Stimulated activated CD8-positive, alpha-beta memory T cell treated with anti-CD3 and anti-CD28 coated beads, Interleukin-15, amount 100 ng/mL, for 24 hours (primary cell): ENCODE data around the gene ACOT8.
"Not testable (repeated sequence)": the region's sequence is repeated elsewhere in the genome, so short reads cannot be mapped to it uniquely, and the experiment has no call there.

ENCODE experiments used
- DNase-seq: peaks from one replicate; pipeline ENCODE4 v3.0.0-alpha.2; 2020; ENCODE audit warnings: low read depth

The ACOT8 gene

DNA sequence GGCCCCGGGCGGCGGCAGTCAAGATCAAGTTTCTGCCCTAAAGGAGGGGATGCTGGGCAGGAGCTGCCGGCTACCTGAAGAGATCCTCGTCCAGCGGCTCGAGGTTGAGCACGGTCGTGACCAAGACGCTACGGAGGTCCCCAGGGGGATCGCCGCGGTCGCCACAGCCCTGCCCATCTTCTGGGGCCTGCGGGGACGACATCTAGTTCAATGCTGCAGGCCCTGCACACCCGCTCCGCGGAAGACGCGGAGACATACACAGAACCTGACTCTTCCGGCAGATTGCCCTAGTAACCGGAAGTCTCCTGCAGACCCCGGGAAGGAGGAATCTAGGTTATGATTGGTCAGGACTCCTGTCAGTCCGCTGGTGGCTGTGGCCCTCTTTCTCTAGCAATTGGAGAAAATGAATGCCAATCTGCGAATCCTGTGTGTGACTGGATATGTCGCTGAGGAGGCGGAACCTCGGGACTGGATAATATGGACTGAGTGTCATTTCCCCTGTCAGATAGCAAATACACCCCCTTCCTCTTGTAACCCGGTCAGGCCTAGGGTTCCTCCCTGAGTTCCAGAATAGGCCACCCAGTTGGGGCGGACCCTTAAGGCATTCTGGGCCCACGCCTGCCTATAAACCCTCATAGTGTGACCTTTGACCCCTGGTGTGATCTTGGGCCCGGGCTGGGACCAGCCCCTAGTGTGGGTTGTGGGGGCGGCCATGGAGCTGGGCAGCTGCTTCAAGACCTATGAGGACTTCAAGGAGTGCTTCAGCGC, at the start of gene ACOT8, which contains the start of gene ZSWIM3:
Gene ACOT8 (minus strand): TSS at position 279 of the 768 bp plus-strand sequence. CDS start 77 bp downstream, at position 202.
Gene ZSWIM3 (plus strand): TSS at position 501 of the 768 bp plus-strand sequence. CDS start 212 bp downstream, at position 713.
- DNase-seq, result peak; percentile 52

DNA sequence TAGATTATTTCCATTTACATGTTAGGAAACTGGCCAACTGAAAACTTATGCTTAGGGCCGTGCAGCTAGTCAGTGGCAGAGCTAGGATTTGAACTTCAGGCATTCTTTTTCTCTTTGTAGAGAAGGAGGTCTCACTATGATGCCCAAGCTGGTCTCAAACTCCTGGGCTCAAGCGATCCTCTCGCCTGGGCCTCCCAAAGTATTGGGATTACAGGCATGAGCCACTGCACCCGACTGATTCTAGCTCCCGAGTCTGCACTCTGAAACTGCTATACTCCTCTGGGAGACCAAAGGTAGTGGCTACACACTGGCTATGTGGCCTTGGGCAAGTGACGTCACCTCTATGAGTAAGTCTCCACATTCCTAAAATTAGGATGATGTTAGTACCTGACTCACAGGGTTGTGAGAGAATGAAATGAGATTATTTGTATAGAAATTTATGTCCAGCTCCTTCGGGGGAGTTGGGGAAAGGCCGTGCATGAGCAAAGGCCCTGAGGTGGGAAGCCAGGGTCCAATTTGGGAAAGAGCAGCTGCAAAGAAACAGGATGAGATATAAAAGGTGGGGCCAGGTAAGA, 48.4 kb upstream of the ACOT8 start:
- DNase-seq, result no peak

DNA sequence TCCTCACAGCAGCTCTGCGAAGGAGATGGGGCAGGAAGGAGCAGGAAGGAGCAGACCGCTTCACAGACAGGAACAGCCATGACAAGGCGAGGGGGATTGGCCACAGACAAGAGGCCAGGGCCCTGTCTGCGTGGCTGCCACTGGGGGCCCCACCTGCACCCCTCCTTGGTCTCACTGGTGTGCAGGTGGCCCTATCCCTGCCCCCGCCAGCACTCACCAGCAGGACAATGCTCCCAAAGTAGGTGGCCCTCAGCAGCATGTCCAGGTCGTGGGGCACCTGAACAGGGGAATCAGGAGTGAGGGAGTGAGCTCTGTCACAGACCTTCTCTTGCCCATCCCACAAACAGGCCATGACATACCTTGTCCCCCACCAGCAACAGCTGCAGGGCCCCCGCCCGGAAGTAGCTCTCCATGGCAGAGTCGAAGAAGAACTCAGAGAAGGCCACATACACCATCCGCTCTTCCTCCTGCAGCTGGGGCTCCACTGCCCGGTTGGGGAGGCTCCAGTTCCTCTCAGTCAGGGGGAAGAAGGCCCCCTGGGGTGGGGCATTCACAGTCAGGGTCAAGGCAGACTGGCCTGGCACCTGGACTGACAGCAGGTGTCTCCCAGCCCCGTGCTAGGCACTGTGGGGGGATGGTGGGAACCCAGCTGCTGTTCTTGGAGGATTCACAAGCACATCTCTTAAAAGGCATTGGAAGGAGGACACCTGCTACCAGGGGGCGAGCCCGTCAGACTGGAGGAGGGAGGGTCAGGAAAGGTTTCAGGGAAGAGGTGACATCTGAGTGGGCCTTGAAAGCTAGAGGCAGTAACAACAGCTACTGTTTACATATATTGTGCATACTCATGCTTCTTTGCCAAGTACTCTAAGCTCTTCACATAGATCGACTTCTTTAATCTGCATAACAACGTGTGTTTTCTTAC, 47.7 kb upstream of the ACOT8 start:
- DNase-seq, result no peak

DNA sequence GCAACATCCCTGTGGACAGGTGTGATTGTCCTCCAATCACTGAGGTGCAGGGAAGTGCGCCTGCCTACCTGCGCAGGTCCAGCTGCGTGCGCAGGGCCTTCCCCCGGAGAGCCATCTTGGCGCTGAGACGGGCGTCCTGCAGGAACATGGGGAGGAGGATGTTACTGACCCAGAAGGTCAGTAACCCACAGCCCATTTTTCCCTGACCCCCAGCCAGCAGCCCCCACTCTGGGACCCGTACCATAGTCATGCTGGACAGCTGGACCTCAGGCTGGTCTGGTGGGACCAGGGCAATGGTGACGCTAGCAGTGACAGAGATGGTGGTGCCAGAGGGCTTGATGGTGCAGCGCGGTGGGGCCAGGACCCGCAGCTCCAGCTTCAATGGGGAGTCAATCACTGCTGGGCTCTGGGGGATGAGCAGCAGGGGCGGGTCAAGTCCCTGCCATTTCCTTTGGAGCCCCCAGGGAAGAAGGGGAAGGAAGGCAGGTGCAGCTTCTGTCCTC, 45.1 kb upstream of the ACOT8 start:
- no peak for DNase-seq

DNA sequence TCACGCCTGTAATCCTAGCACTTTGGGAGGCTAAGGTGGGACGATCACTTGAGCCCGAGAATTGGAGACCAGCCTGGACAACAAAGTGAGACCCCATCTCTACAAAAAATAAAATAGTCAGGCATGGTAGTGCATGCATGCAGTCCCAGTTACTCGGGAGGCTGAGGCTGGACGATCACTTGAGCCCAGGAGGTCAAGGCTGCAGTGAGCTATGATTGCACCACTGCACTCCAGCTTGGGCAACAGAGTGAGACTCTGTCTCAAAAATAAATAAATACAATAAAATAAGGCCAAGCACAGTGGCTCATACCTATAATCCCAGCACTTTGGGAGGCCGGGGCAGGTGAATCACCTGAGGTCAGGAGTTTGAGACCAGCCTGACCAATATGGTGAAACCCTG, 44.1 kb upstream of the ACOT8 start:
- DNase-seq, result not testable (repeated sequence)

DNA sequence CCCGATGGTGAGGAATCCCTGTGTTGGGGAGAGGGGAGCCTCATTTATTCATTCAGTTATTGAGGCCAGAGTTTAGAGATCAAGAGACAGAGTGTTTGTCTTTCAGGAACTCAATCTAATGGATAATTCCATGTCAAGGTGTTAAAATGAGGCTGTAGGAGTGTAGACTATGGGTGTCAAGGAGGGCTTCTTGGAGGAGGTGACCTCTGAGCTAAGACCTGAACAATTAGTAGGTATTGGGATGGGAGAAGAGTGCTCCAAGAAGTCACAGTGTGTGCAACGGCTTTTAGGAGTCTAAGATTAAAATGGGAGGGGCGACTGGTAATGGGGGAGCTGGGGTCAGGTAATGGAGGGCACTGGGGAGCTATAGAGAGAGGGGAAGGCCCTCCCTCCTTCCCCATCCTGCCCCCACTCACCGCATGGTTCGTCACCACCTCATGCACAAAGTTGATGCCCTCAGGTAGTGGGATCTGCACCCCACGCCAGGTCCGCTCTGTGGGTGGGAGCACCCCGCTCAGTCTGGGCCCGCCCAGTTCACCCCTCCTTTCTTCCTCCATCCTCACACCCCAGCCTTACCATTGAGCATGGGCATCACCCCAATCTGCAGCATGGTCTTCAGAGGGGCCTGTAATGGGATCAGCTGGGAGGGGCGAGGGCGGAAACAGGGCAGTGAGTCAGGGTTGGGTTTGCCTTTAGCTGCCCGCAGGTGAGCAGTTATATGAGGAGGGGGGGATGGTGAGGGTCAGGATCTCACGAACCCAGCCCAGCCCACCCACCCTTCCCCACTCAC, 42.0 kb upstream of the ACOT8 start:
- DNase-seq, result no peak

DNA sequence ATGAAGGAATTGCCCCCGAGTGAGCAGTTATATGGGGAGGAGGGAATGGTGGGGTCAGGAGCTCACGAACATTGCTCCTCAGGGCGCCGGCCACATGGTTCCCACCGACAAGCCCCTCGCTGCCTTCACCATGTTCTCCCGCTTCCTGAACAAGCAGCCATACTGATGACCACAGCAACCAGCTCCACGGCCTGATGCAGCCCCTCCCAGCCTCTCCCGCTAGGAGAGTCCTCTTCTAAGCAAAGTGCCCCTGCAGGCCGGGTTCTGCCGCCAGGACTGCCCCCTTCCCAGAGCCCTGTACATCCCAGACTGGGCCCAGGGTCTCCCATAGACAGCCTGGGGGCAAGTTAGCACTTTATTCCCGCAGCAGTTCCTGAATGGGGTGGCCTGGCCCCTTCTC, 41.1 kb upstream of the ACOT8 start:
- no peak for DNase-seq

DNA sequence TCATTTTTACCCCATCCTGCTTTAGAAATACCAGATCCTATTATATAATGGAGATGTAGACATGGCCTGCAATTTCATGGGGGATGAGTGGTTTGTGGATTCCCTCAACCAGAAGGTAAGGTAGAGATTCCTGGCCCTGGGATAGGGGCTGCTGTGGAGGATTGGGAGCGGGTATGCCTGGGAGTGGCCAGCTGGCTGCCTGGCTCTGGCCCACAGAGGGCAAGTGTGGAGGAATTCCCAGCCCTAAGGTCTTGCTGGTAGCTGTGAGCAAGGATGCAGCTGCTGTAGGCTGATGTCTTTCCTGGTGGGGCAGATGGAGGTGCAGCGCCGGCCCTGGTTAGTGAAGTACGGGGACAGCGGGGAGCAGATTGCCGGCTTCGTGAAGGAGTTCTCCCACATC, 40.5 kb upstream of the ACOT8 start:
- DNase-seq, result no peak

DNA sequence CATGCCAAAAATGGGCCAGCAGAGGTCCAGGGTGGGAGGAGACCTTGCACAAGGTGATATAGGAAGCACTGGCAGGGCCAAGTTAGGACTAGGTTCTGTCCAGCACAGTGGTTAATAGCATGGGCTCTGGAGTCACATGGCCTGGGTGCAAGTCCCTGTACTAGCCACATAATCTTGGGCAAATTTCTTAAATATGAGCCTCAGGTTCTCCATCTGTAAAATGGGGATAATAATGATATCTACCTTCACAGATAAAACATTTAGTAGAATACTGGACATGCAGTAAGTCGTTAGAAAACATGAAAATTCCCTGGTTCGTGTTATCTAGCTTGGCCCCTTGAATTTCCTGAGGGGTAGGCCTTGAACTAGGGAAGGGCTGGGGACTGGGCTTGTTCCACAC, 40.1 kb upstream of the ACOT8 start:
- no peak for DNase-seq

DNA sequence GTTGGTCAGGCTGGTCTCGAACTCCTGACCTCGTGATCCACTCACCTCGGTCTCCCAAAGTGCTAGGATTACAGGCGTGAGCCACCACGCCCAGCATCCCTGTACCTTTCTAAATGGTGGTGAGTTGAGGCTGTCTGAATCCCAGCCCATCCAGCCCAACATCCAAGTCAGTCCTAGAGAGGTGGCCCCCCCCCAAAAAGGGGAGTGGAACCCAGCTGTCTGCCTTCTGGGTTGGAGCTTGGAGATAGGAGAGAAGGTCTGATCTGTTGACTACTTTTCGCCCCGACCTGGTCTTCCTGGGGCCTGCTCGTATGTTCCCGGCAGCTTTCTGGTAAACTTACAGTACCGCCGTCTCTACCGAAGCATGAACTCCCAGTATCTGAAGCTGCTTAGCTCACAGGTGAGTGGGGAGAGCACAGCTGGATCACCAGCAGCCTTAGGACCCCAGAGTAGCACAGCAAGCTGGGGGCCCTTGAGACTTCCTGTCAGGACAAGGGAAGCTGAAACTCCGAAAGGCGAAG, 39.5 kb upstream of the ACOT8 start:
- no peak for DNase-seq

DNA sequence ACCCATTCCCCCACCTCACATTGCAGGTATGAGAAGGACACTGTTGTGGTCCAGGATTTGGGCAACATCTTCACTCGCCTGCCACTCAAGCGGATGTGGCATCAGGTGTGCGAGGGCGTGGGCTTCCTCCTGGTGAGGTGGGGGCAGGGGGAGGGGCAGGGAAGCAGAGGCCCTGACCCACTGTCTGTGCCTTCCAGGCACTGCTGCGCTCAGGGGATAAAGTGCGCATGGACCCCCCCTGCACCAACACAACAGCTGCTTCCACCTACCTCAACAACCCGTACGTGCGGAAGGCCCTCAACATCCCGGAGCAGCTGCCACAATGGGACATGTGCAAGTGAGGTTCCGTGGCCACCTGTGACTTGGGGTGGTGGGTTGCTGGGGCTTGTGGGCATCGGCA, 37.6 kb upstream of the ACOT8 start:
- DNase-seq, result no peak

DNA sequence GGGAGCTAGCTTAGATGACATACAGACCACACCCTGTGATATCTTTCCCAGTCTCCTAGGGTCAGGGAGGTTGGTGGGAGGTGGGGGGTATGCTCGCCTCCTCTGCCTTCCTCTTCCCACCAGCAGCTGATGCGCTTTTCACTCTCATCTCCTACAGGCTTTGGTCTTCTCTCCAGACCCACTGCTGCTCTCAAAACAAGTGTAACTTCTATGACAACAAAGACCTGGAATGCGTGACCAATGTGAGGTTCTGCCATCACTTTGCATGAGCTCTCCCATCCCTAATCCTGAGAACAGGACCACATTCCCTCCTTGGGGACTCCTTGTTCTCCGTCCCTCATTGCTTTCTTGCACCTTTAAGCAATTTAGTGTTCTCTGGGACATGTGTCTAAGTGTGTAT, 36.6 kb upstream of the ACOT8 start:
- no peak for DNase-seq

DNA sequence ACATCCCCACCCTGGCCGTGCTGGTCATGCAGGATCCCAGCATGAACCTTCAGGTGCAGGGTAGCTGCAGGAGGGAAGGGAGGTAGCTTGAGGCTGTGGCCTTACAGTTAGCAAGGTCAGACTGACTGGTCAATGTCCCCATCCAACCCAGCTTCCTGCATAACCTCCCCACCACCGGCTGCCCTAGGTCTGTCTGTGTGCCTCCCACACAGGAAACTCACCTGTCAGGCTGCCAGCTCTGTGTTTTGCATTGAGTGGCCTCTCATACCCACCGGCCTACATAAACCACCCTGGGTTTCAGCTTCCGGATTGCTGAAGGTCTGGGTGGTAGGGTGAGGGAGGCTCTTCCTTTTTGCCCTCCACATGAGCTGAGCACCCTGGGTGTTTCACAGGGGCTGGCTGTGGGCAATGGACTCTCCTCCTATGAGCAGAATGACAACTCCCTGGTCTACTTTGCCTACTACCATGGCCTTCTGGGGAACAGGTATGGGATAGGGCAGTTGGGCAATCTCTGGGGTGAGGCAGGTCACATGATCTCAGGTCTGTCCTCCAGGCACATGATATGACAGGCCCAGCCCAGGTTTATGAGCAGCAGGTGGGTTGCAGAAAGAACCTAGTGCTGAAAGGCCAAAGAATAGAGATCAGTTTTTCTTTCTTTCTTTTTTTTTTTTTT, 35.8 kb upstream of the ACOT8 start:
- DNase-seq, result no peak

DNA sequence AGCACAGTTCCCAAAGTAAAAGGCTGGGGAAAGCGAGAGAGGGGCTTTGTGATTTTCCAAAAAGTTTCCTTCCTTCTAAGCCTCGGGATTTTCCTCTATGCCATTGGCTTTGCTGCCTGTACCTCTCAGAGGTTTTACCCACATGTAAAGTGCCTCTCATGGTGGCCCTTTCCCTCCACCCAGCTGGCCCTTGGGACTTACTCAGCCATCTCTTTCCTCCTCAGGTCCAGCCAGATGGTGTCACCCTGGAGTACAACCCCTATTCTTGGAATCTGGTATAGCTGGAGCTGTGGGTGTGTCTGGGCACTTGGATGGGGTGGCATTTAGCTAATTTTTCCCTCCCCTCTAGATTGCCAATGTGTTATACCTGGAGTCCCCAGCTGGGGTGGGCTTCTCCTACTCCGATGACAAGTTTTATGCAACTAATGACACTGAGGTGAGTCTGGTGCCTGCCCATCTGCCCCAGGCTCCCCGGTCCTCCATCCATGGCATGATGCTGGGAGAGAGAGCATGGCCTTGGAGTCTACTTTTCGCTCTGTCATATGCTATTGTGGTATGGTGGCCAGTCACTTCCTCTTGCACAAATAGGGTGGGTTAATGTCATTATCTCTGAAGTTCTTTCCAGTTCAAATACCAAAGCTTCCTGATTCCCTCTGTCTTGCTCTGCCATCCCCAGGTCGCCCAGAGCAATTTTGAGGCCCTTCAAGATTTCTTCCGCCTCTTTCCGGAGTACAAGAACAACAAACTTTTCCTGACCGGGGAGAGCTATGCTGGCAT, 35.0 kb upstream of the ACOT8 start:
- no peak for DNase-seq

DNA sequence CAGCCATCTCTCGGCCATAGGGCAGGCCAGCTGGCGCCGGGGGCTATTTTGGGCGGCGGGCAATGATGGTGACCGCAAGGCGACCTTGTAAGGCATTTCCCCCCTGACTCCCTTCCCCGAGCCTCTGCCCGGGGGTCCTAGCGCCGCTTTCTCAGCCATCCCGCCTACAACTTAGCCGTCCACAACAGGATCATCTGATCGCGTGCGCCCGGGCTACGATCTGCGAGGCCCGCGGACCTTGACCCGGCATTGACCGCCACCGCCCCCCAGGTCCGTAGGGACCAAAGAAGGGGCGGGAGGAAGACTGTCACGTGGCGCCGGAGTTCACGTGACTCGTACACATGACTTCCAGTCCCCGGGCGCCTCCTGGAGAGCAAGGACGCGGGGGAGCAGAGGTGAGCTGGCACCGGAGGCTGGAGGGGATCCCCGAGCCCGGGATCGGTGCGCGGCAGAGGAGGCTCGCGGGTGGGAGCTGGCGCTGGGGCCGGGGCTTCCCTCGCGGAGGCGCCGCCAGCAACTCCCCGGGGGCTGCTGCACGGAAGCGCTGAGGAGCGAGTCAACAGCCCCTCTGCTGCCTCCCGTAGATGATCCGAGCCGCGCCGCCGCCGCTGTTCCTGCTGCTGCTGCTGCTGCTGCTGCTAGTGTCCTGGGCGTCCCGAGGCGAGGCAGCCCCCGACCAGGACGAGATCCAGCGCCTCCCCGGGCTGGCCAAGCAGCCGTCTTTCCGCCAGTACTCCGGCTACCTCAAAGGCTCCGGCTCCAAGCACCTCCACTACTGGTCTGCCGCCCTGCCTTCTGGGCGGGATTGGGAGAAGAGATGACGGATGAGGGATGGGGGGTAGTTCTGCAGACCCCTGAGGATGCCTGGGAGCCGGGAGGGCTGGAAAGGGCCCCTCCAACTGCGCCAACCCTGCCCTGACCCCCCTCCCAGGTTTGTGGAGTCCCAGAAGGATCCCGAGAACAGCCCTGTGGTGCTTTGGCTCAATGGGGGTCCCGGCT, 34.1 kb upstream of the ACOT8 start, which contains the start of the genes CTSA and NEURL2:
Gene CTSA (plus strand): TSS at position 351 of the 999 bp plus-strand sequence. CDS start 234 bp downstream, at position 585.
Gene NEURL2 (minus strand): TSS at position 224 of the 999 bp plus-strand sequence. CDS start 217 bp downstream, at position 7.
- peak; percentile 72 for DNase-seq

DNA sequence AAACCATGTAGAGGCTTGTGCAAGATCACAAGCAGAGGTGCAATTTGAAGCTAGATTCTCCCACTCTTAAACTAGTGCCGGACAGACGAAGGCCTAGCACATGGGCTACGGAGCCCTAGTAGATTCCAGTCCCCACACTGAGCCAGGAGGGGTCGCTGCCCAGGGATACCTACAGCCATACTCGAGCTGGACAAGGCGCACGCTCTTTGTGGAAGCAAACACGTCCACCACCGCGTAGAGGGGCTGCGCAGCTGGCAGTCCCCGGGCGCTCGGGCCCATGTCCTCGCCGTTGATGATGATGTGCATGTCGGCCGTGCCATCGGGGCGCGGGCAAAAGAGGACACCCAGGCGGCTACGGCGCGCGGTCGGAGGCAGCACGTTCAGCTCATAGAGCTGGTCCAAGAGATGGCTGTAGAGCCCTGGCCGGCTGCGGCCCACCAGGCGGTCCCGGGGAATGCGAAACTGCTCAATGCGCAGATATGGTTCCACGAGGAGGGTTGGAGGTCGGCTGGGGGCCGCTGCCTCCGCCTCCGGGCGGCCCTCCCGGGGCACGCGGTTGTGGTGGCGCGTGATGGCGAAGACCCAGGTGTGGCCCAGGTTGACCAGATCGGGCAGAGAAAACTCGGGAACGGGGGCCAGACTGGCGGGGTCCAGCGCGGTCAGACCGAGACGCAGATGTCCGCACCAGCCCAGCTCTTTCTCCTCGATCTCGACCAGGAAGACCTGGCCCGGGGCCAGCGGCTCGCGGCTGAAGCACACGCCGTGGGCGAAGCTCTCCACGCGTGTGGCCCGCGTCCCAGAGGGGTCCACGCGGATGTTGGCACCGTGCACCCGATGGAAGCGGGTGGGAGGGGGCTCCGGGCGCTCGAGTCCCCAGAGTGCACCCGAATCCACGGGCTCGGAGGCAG, 33.1 kb upstream of the ACOT8 start:
- no peak for DNase-seq

DNA sequence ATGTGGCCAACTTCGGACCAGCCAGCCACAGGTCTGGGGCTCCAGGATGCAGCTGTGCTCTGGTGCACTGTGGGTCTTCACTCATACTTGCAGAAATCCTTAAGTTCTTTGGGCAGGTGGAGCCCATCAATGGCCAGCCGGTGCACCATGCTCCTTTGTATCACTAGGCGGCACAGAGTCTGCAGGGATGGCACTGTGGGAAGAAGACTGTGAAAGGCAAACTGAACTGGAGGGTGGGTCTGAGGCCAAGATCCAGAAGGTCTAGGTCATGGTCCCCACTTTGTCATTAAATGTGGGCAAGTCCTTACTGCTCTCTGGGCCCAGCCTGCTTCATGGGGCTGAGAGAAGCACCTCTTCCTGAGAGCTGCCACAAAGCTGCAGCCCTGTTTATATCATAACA, 31.5 kb upstream of the ACOT8 start:
- no peak for DNase-seq
